ENCODE measurements around the gene STIM1.

STIM1 gene

DNA sequence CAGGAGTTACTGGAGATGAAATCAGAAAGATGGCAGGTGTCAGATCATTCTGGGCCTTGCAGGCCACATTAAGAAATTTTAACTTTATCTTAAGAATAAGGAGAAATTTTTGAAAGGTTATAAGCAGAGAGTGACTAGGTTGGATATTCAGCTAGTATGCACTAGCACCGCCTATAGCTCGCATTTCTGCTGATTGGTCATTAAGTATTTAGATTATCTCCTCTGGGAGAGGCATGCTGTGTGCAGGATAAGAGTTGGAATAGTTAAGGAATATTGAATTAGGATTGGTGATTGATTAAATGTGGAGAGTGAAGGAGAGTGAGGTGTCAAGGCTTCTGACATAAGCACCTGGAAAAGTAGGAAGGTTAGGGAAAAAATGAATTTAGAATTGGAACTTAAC lies 100.6 kb downstream of the STIM1 start:
- Histone ChIP-seq H3K4me1 (ENCODE audit: control insufficient read depth in 2 of 2, insufficient read depth in 2 of 2, low read length in 2 of 2) (peaks cover 3 to 7% of the 10 kb centered on the region in 2 donors), H3K9me3 (ENCODE audit: control insufficient read depth in 2 of 2, low read length in 2 of 2) (no peaks in the 10 kb centered on the region), H3K9ac (ENCODE audit: low read depth in 1 of 2, low read length in 2 of 2) (no peak overlapping the region), H3K4me3 (ENCODE audit: low read length in 2 of 2) (no peak overlapping the region), H3K27ac (ENCODE audit: low read depth in 2 of 2, low read length in 2 of 2) (no peak overlapping the region), H3K27me3 (ENCODE audit: control insufficient read depth in 2 of 2, insufficient read depth in 2 of 2, low read length in 2 of 2) (no peaks in the 10 kb centered on the region), H3K36me3 (ENCODE audit: control insufficient read depth in 2 of 2, insufficient read depth in 2 of 2, low read length in 2 of 2) (no peaks in the 10 kb centered on the region)

DNA sequence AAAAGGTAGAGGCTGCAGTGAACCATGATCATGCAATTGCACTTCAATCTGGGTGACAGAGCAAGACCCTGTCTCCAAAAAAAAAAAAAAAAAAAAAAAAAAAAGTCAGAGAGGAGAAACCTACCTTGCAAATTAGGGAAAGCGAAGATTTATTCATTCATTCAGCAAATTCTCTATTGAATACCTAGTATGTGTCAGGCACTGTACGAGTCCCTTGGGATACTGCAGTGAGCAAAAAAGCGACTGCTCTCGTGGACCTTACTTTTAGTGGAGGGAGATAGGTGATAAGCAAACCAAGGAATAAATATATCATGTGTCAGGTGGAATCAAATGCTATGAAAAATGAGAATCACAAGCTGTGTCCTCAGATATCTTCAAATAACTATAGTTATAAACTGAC lies 101.3 kb downstream of the STIM1 start:
- no peak overlapping the region for H3K9ac ChIP-seq (ENCODE audit: low read depth in 1 of 2, low read length in 2 of 2)
- no peaks in the 10 kb centered on the region for H3K9me3 ChIP-seq (ENCODE audit: control insufficient read depth in 2 of 2, low read length in 2 of 2)
- H3K4me3 ChIP-seq (ENCODE audit: low read length in 2 of 2) = no peak overlapping the region
- peaks cover 0 to 3% of the 10 kb centered on the region in 2 donors for H3K4me1 ChIP-seq (ENCODE audit: control insufficient read depth in 2 of 2, insufficient read depth in 2 of 2, low read length in 2 of 2)
- no peak overlapping the region for H3K27ac ChIP-seq (ENCODE audit: low read depth in 2 of 2, low read length in 2 of 2)
- H3K36me3 ChIP-seq (ENCODE audit: control insufficient read depth in 2 of 2, insufficient read depth in 2 of 2, low read length in 2 of 2) = no peaks in the 10 kb centered on the region
- no peaks in the 10 kb centered on the region for H3K27me3 ChIP-seq (ENCODE audit: control insufficient read depth in 2 of 2, insufficient read depth in 2 of 2, low read length in 2 of 2)

DNA sequence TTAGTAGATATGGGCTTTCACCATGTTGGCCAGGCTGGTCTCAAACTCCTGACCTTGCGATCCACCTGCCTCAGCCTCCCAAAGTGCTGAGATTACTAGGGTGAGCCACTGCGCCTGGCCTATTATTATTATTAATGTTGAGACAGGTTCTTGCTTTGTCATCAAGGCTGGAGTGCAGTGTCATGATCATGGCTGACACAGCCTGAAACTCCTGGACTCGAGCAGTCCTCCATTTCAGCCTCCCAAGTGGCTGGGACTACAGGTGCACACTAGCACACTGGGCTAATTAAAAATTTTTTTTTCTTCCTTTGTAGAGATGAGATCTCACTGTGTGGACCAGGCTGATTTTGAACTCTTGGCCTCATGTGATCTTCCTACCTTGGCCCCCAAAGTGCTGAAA lies 102.0 kb downstream of the STIM1 start:
- Histone ChIP-seq H3K36me3 (ENCODE audit: control insufficient read depth in 2 of 2, insufficient read depth in 2 of 2, low read length in 2 of 2) (no peaks in the 10 kb centered on the region), H3K27ac (ENCODE audit: low read depth in 2 of 2, low read length in 2 of 2) (no peak overlapping the region), H3K9ac (ENCODE audit: low read depth in 1 of 2, low read length in 2 of 2) (no peak overlapping the region), H3K9me3 (ENCODE audit: control insufficient read depth in 2 of 2, low read length in 2 of 2) (no peaks in the 10 kb centered on the region), H3K27me3 (ENCODE audit: control insufficient read depth in 2 of 2, insufficient read depth in 2 of 2, low read length in 2 of 2) (no peaks in the 10 kb centered on the region), H3K4me3 (ENCODE audit: low read length in 2 of 2) (no peak overlapping the region), H3K4me1 (ENCODE audit: control insufficient read depth in 2 of 2, insufficient read depth in 2 of 2, low read length in 2 of 2) (peaks cover 0 to 3% of the 10 kb centered on the region in 2 donors)

- Histone ChIP-seq H3K4me1 (ENCODE audit: control insufficient read depth in 2 of 2, insufficient read depth in 2 of 2, low read length in 2 of 2) (peaks cover 0 to 3% of the 10 kb centered on the region in 2 donors), H3K27ac (ENCODE audit: low read depth in 2 of 2, low read length in 2 of 2) (no peak overlapping the region), H3K27me3 (ENCODE audit: control insufficient read depth in 2 of 2, insufficient read depth in 2 of 2, low read length in 2 of 2) (no peaks in the 10 kb centered on the region), H3K4me3 (ENCODE audit: low read length in 2 of 2) (no peak overlapping the region), H3K9ac (ENCODE audit: low read depth in 1 of 2, low read length in 2 of 2) (no peak overlapping the region), H3K36me3 (ENCODE audit: control insufficient read depth in 2 of 2, insufficient read depth in 2 of 2, low read length in 2 of 2) (no peaks in the 10 kb centered on the region), H3K9me3 (ENCODE audit: control insufficient read depth in 2 of 2, low read length in 2 of 2) (no peaks in the 10 kb centered on the region)
These were observed 102.8 kb downstream of the STIM1 start for GRCh38 chr11:3958281-3958680.

- Histone ChIP-seq H3K27me3 (ENCODE audit: control insufficient read depth in 2 of 2, insufficient read depth in 2 of 2, low read length in 2 of 2) (no peaks in the 10 kb centered on the region), H3K9ac (ENCODE audit: low read depth in 1 of 2, low read length in 2 of 2) (no peak overlapping the region), H3K4me3 (ENCODE audit: low read length in 2 of 2) (no peak overlapping the region), H3K9me3 (ENCODE audit: control insufficient read depth in 2 of 2, low read length in 2 of 2) (no peaks in the 10 kb centered on the region), H3K36me3 (ENCODE audit: control insufficient read depth in 2 of 2, insufficient read depth in 2 of 2, low read length in 2 of 2) (no peaks in the 10 kb centered on the region), H3K27ac (ENCODE audit: low read depth in 2 of 2, low read length in 2 of 2) (no peak overlapping the region), H3K4me1 (ENCODE audit: control insufficient read depth in 2 of 2, insufficient read depth in 2 of 2, low read length in 2 of 2) (peaks cover 0 to 3% of the 10 kb centered on the region in 2 donors)
These were observed 103.8 kb downstream of the STIM1 start for GRCh38 chr11:3959015-3959902.

- Histone ChIP-seq H3K36me3 (ENCODE audit: control insufficient read depth in 2 of 2, insufficient read depth in 2 of 2, low read length in 2 of 2) (no peaks in the 10 kb centered on the region), H3K4me3 (ENCODE audit: low read length in 2 of 2) (no peak overlapping the region), H3K9me3 (ENCODE audit: control insufficient read depth in 2 of 2, low read length in 2 of 2) (no peaks in the 10 kb centered on the region), H3K27ac (ENCODE audit: low read depth in 2 of 2, low read length in 2 of 2) (no peak overlapping the region), H3K9ac (ENCODE audit: low read depth in 1 of 2, low read length in 2 of 2) (no peak overlapping the region), H3K27me3 (ENCODE audit: control insufficient read depth in 2 of 2, insufficient read depth in 2 of 2, low read length in 2 of 2) (no peaks in the 10 kb centered on the region), H3K4me1 (ENCODE audit: control insufficient read depth in 2 of 2, insufficient read depth in 2 of 2, low read length in 2 of 2) (peaks cover 0 to 3% of the 10 kb centered on the region in 2 donors)
These were observed 104.4 kb downstream of the STIM1 start for GRCh38 chr11:3959903-3960265.

- H3K4me3 ChIP-seq (ENCODE audit: low read length in 2 of 2) = no peak overlapping the region
- H3K9ac ChIP-seq (ENCODE audit: low read depth in 1 of 2, low read length in 2 of 2) = no peak overlapping the region
- no peak overlapping the region for H3K27ac ChIP-seq (ENCODE audit: low read depth in 2 of 2, low read length in 2 of 2)
- no peaks in the 10 kb centered on the region for H3K27me3 ChIP-seq (ENCODE audit: control insufficient read depth in 2 of 2, insufficient read depth in 2 of 2, low read length in 2 of 2)
- no peaks in the 10 kb centered on the region for H3K4me1 ChIP-seq (ENCODE audit: control insufficient read depth in 2 of 2, insufficient read depth in 2 of 2, low read length in 2 of 2)
- H3K36me3 ChIP-seq (ENCODE audit: control insufficient read depth in 2 of 2, insufficient read depth in 2 of 2, low read length in 2 of 2) = peaks cover 1 to 2% of the 10 kb centered on the region in 2 donors
- no peaks in the 10 kb centered on the region for H3K9me3 ChIP-seq (ENCODE audit: control insufficient read depth in 2 of 2, low read length in 2 of 2)
These were observed 107.0 kb downstream of the STIM1 start for GRCh38 chr11:3962406-3962840.

DNA sequence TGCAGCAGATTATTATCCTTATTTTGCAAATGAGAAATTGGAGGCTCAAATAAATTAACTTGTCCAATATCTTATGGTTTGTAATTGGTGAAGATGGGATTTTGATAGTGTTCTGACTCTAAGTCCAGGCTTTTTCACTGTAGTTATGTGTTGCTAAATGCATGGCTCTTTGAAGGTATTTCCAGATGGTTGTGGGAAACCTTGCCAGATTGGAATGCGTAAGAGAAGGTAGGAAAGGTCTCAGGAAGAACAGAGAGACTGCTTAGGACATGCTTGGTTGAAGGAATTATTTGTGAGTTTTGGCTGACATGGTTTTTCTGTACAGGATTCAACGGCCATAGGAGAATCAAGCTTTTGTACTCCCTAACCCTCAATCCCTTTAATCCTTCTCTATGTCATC lies 108.6 kb downstream of the STIM1 start:
- H3K27ac ChIP-seq (ENCODE audit: low read depth in 2 of 2, low read length in 2 of 2) = no peak overlapping the region

GRCh38 chr11:3964935-3965604 lies 109.6 kb downstream of the STIM1 start:
- Histone ChIP-seq H3K27ac (ENCODE audit: low read depth in 2 of 2, low read length in 2 of 2) (no peak overlapping the region), H3K4me3 (ENCODE audit: low read length in 2 of 2) (no peak overlapping the region), H3K9me3 (ENCODE audit: control insufficient read depth in 2 of 2, low read length in 2 of 2) (no peaks in the 10 kb centered on the region), H3K27me3 (ENCODE audit: control insufficient read depth in 2 of 2, insufficient read depth in 2 of 2, low read length in 2 of 2) (no peaks in the 10 kb centered on the region), H3K9ac (ENCODE audit: low read depth in 1 of 2, low read length in 2 of 2) (no peak overlapping the region), H3K36me3 (ENCODE audit: control insufficient read depth in 2 of 2, insufficient read depth in 2 of 2, low read length in 2 of 2) (peaks cover 6 to 7% of the 10 kb centered on the region in 2 donors), H3K4me1 (ENCODE audit: control insufficient read depth in 2 of 2, insufficient read depth in 2 of 2, low read length in 2 of 2) (no peaks in the 10 kb centered on the region)

More for the DNA sequence above, 108.6 kb downstream of the STIM1 start:
- no peak overlapping the region for H3K4me3 ChIP-seq (ENCODE audit: low read length in 2 of 2)
- H3K9me3 ChIP-seq (ENCODE audit: control insufficient read depth in 2 of 2, low read length in 2 of 2) = no peaks in the 10 kb centered on the region
- no peaks in the 10 kb centered on the region for H3K27me3 ChIP-seq (ENCODE audit: control insufficient read depth in 2 of 2, insufficient read depth in 2 of 2, low read length in 2 of 2)
- peaks cover 6 to 7% of the 10 kb centered on the region in 2 donors for H3K36me3 ChIP-seq (ENCODE audit: control insufficient read depth in 2 of 2, insufficient read depth in 2 of 2, low read length in 2 of 2)
- H3K9ac ChIP-seq (ENCODE audit: low read depth in 1 of 2, low read length in 2 of 2) = no peak overlapping the region
- H3K4me1 ChIP-seq (ENCODE audit: control insufficient read depth in 2 of 2, insufficient read depth in 2 of 2, low read length in 2 of 2) = no peaks in the 10 kb centered on the region

DNA sequence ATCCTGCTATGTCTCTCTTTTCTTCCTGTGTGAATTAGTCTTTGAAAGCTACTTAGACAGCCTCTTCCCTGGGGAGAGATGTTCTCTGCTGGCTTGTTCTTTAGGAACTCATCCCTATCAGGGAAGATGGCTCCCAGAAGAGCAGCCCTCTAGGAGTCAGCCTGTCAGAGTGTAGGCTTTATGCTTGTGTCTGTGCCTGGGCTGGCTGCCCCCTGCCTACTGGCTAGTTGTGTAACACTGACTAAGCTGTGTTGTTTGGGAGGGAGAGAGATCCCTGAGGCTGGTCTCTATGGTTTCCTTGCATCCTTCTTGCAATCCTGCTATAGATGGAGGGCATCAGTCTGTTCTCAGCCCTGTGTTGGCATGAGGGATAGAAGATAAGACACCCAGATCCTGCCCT lies 112.2 kb downstream of the STIM1 start:
- H3K36me3 ChIP-seq (ENCODE audit: control insufficient read depth in 2 of 2, insufficient read depth in 2 of 2, low read length in 2 of 2) = peaks cover 6 to 7% of the 10 kb centered on the region in 2 donors
- no peak overlapping the region for H3K9ac ChIP-seq (ENCODE audit: low read depth in 1 of 2, low read length in 2 of 2)
- H3K27me3 ChIP-seq (ENCODE audit: control insufficient read depth in 2 of 2, insufficient read depth in 2 of 2, low read length in 2 of 2) = no peaks in the 10 kb centered on the region
- H3K9me3 ChIP-seq (ENCODE audit: control insufficient read depth in 2 of 2, low read length in 2 of 2) = no peaks in the 10 kb centered on the region
- no peak overlapping the region for H3K4me3 ChIP-seq (ENCODE audit: low read length in 2 of 2)
- H3K27ac ChIP-seq (ENCODE audit: low read depth in 2 of 2, low read length in 2 of 2) = no peak overlapping the region
- no peaks in the 10 kb centered on the region for H3K4me1 ChIP-seq (ENCODE audit: control insufficient read depth in 2 of 2, insufficient read depth in 2 of 2, low read length in 2 of 2)

Data from mucosa of rectum (tissue), 2 donors.